Heart right ventricle (tissue), 16 donors: ENCODE measurements around the gene EGR4. TPM values are rescaled to one million over a fixed set of nuclear protein-coding genes. Genes with fewer than 3 reads are reported as not detected.

ENCODE experiments used
- ATAC-seq, 8 donors: fragments of 200-7000 bp; cut with Tn5 transposase; one replicate each; pipeline ENCODE4 v1.9.1; 2020; ENCODE audit warnings: mild to moderate bottlenecking in 8 of 8, moderate library complexity in 8 of 8, moderate number of reproducible peaks in 1 of 8
- DNase-seq, 2 donors: peaks; one replicate each; pipeline ENCODE4 v3.0.0-alpha.2; 2020
- H3K27ac ChIP-seq, 10 donors: fragments of 200-600 bp; sonication (generic) in 2 of 10; one replicate each; pipeline versions ENCODE4 v1.5.0 to v1.8.0; 2020 to 2022; ENCODE audit warnings: mild to moderate bottlenecking in 3 of 10
- H3K27me3 ChIP-seq, 7 donors: fragments of 200-600 bp; one replicate each; pipeline ENCODE4 v1.8.0; 2021 to 2022; ENCODE audit warnings: mild to moderate bottlenecking in 2 of 7
- H3K36me3 ChIP-seq, 9 donors: fragments of 200-600 bp; sonication (generic) in 1 of 9; one replicate each; pipeline versions ENCODE4 v1.5.0 to v1.8.0; 2020 to 2022; ENCODE audit warnings: mild to moderate bottlenecking in 2 of 9
- H3K4me1 ChIP-seq, 9 donors: fragments of 200-600 bp; sonication (generic) in 1 of 9; one replicate each; pipeline versions ENCODE4 v1.5.0 to v1.8.0; 2020 to 2022; ENCODE audit warnings: mild to moderate bottlenecking in 4 of 9
- H3K4me3 ChIP-seq, 10 donors: fragments of 200-600 bp; sonication (generic) in 2 of 10; one replicate each; pipeline versions ENCODE4 v1.5.0 to v1.8.0; 2020 to 2022; ENCODE audit warnings: mild to moderate bottlenecking in 7 of 10, moderate library complexity in 2 of 10
- H3K9me3 ChIP-seq, 11 donors: fragments of 200-600 bp in 10 of 11; sonication (generic) in 2 of 11; one replicate each; pipeline versions ENCODE4 v1.5.0 to v1.8.0; 2013 to 2022; ENCODE audit warnings: mild to moderate bottlenecking in 2 of 11, control low read depth in 1 of 11, moderate library complexity in 1 of 11
- WGBS, 2 donors: extraction: QIAGEN DNeasy Blood & Tissue Kit; methylation state at CpG; one replicate each; pipeline ENCODE4 v1.1.7; 2013; ENCODE audit warnings: inconsistent platforms in 1 of 2; 5-methylcytosine and 5-hydroxymethylcytosine counted together
- intact Hi-C, 10 donors: fragments of 100-400 bp; cut with DNase I; formaldehyde crosslinking; loops; one replicate each; pipeline versions ENCODE4 v1.11.1 to v1.14.2; 2022
- polyA plus RNA-seq, 2 donors: library from polyadenylated mRNA; stranded (reverse); fragments of 200-250 nt; gene quantifications; one replicate each; pipeline ENCODE4 v1.2.3, GENCODE V29; 2013
- total RNA-seq, 10 donors: library from RNA; stranded (reverse); fragmentation: NEBNext Ultra II Directional in 3 of 10; extraction: Animal tissue kit (Norgen Biotek cat#: 25700) in 3 of 10; gene quantifications; one replicate each; pipeline versions ENCODE4 v1.2.1 to v1.2.4, GENCODE V29; 2021 to 2023
- TF ChIP-seq, protein P1 (sequence below), 9 donors: fragments of 200-600 bp; sonication (generic) in 2 of 9; IDR thresholded peaks; one replicate each; pipeline versions ENCODE4 v1.5.0 to v1.8.0; 2021 to 2022; ENCODE audit warnings: antibody characterized with exemption in 9 of 9, mild to moderate bottlenecking in 5 of 9, moderate library complexity in 1 of 9
- donor health status: Arrhythmogenic right ventricular cardiomyopathy.
- donor health status: ischemic (EF 13 %, LVEDD 7.1; RV severe dilation, severe dysfunction).
- donor health status: healthy with polysubstance abuse.
- donor health status: DM: no; HTN: yes; CAD: no.
- donor health status: DM: no; HTN: no; CAD: no.
- donor health status: ischemic (EF 25% LVEDD 6.9; RV normal size, moderate dysfunction).
- donor health status: ischemic (EF 25% LVEDD 5.7; RV mildly dilated, moderate dysfunction).
- donor health status: healthy.
- donor health status: DM: yes; HTN: yes; CAD: no.
- donor health status: Ischemic cardiomyopathy.
- donor health status: ischemic (EF 35%, LVEDD 5.7; RV mildly dilated, moderate dysfunction).
- donor health status: nonischemic (EF 11% LVEDD 7.7; RV severe dilation, severe dysfunction).
- donor health status: DM: yes; HTN: yes; CAD: no.
- donor health status: PGD.
- donor health status: ischemic (EF 29% LVEDD 5.4; RV normal size, mild dysfunction).
- donor health status: nonischemic (EF 23%, LVEDD 6.1; RV moderate dilation, normal function).

Gene EGR4
- total and polyA plus RNA-seq, 12 donors, result 0.36 TPM; not detected in 11

- 42 to 43% methylated on average over 5 of the region's 5 CpGs for WGBS, 2 donors
- DNase-seq (no peak), ATAC-seq (peak in 7 of 8 donors; percentile 29 to 76 (median 66))
- no peaks in the 10 kb centered on the region for H3K36me3 ChIP-seq
- peak overlapping the region in 1 of 10 donors; percentile 71 for H3K27ac ChIP-seq
- peaks cover 0 to 22% (median 15%) of the 10 kb centered on the region in 9 donors for H3K4me1 ChIP-seq
- peak overlapping the region in 7 of 10 donors; percentile 61 to 81 (median 64) for H3K4me3 ChIP-seq
- TF ChIP-seq, protein P1, sequence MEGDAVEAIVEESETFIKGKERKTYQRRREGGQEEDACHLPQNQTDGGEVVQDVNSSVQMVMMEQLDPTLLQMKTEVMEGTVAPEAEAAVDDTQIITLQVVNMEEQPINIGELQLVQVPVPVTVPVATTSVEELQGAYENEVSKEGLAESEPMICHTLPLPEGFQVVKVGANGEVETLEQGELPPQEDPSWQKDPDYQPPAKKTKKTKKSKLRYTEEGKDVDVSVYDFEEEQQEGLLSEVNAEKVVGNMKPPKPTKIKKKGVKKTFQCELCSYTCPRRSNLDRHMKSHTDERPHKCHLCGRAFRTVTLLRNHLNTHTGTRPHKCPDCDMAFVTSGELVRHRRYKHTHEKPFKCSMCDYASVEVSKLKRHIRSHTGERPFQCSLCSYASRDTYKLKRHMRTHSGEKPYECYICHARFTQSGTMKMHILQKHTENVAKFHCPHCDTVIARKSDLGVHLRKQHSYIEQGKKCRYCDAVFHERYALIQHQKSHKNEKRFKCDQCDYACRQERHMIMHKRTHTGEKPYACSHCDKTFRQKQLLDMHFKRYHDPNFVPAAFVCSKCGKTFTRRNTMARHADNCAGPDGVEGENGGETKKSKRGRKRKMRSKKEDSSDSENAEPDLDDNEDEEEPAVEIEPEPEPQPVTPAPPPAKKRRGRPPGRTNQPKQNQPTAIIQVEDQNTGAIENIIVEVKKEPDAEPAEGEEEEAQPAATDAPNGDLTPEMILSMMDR (IDR thresholded peaks at IDR 0.05), result no peak
- no peaks in the 10 kb centered on the region for H3K9me3 ChIP-seq
- peaks cover 6 to 65% (median 52%) of the 10 kb centered on the region in 7 donors for H3K27me3 ChIP-seq
- intact Hi-C loops, result no loop called here
Measured at GRCh38 chr2:73285159-73285739, 8.1 kb downstream of the EGR4 start.

GRCh38 chr2:73284296-73285158 is 8.8 kb downstream of the EGR4 start, which contains the start of gene FBXO41:
FBXO41 (minus strand) TSS chr2:73284478; CDS start chr2:73269630, 14,848 bp downstream.
- Histone ChIP-seq H3K4me1 (peaks cover 0 to 22% (median 15%) of the 10 kb centered on the region in 9 donors), H3K27ac (peak within 1 kb of the TSS in 2 of 10 donors; percentile 4 to 71), H3K4me3 (peak within 1 kb of the TSS; percentile 46 to 81 (median 63)), H3K27me3 (peaks cover 6 to 58% (median 45%) of the 10 kb centered on the region in 7 donors), H3K9me3 (no peaks in the 10 kb centered on the region), H3K36me3 (no peaks in the 10 kb centered on the region)
- intact Hi-C loops, result no loop called here
- WGBS, 2 donors, result 1% methylated on average over 49 to 69 of the region's 69 CpGs
- ATAC-seq, result peak; percentile 48 to 74 (median 70)
- TF ChIP-seq, protein P1 (IDR thresholded peaks at IDR 0.05), result no peak
- peak in 1 of 2 donors; percentile 40 for DNase-seq

DNA sequence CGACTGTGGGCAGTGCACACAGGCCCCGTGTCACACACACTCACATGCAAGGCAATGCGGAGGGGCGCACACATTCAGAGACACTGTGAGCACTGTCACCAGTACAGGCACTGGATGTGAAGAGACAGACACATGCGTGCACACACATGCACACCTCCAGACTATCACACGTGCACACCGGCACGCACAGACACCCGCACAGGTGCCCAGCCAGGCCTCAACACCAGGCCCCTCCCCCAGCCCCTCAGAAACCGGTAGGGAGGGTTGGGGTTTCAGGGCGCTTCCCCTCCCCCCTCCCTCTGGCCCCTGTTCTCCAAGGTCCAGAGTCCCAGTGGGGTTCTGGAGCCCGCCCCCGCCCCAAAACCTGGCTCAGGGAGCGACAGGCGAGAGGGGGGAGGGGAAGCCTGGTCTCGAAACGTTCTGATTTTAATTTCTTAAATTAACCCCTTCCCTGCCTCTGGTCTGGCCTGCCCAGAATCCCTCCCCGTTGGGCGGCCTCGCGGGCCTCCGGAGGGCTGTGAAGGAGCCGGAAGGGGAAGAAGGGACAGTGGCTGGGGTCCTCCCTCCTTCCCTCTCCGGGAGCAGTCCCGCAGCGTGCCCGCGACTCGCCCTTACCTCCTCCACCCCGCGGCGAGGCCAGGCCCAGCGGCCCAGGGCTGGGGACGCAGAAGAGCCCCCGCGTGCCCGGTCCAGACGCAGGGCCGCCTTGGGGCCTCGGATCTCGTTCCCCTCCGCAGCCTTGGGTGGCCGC is 9.6 kb downstream of the EGR4 start:
- peak overlapping the region; percentile 46 to 81 (median 63) for H3K4me3 ChIP-seq
- peak in 6 of 8 donors; percentile 7 to 31 (median 19) for ATAC-seq
- TF ChIP-seq, protein P1 (IDR thresholded peaks at IDR 0.05), result no peak
- no peak for DNase-seq
- H3K36me3 ChIP-seq, result no peaks in the 10 kb centered on the region
- WGBS, 2 donors, result 5 to 8% methylated on average over 43 of the region's 43 CpGs
- H3K4me1 ChIP-seq, result peaks cover 0 to 22% (median 15%) of the 10 kb centered on the region in 9 donors
- peak overlapping the region in 1 of 10 donors; percentile 71 for H3K27ac ChIP-seq
- no peaks in the 10 kb centered on the region for H3K9me3 ChIP-seq
- intact Hi-C loops, result no loop called here
- H3K27me3 ChIP-seq, result peaks cover 6 to 50% (median 37%) of the 10 kb centered on the region in 7 donors
